Measurements from ENCODE around the gene MYRF.

- TF ChIP-seq, protein P1, sequence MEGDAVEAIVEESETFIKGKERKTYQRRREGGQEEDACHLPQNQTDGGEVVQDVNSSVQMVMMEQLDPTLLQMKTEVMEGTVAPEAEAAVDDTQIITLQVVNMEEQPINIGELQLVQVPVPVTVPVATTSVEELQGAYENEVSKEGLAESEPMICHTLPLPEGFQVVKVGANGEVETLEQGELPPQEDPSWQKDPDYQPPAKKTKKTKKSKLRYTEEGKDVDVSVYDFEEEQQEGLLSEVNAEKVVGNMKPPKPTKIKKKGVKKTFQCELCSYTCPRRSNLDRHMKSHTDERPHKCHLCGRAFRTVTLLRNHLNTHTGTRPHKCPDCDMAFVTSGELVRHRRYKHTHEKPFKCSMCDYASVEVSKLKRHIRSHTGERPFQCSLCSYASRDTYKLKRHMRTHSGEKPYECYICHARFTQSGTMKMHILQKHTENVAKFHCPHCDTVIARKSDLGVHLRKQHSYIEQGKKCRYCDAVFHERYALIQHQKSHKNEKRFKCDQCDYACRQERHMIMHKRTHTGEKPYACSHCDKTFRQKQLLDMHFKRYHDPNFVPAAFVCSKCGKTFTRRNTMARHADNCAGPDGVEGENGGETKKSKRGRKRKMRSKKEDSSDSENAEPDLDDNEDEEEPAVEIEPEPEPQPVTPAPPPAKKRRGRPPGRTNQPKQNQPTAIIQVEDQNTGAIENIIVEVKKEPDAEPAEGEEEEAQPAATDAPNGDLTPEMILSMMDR (conservative IDR thresholded peaks at IDR 0.05; ENCODE audit: low read length): no peak
- TF ChIP-seq EZH2phosphoT487 (IDR thresholded peaks at IDR 0.05; ENCODE audit: borderline replicate concordance, low read depth, low read length): no peak
Measured at GRCh38 chr11:61774411-61774810, 22.0 kb downstream of the MYRF start.

All from OCI-LY7 (cell line).